Endothelial cell (in vitro differentiated cells): ENCODE data around the gene SCN4B. TPM values are rescaled to one million over a fixed set of nuclear protein-coding genes. Genes with fewer than 3 reads are reported as not detected.

Experiments
- DNase-seq: peaks from one replicate; pipeline ENCODE4 v3.0.0; 2021; ENCODE audit warnings: low spot score
- H3K27ac Mint-ChIP-seq: one replicate; pipeline ENCODE4 v1.8.0; 2021; ENCODE audit warnings: mixed read lengths, inconsistent platforms; ENCODE audit not compliant: unreplicated experiment
- H3K27me3 Mint-ChIP-seq: one replicate; pipeline ENCODE4 v1.8.0; 2021; ENCODE audit warnings: mild to moderate bottlenecking, moderate library complexity, mixed read lengths, inconsistent platforms; ENCODE audit not compliant: unreplicated experiment
- H3K36me3 Mint-ChIP-seq: one replicate; pipeline ENCODE4 v1.8.0; 2021; ENCODE audit warnings: mild to moderate bottlenecking, low read depth, mixed read lengths, inconsistent platforms; ENCODE audit not compliant: unreplicated experiment
- H3K4me1 Mint-ChIP-seq: one replicate; pipeline ENCODE4 v1.8.0; 2021; ENCODE audit warnings: mild to moderate bottlenecking, mixed read lengths, inconsistent platforms; ENCODE audit not compliant: unreplicated experiment
- H3K4me3 Mint-ChIP-seq: one replicate; pipeline ENCODE4 v1.8.0; 2021; ENCODE audit warnings: mild to moderate bottlenecking, mixed read lengths, inconsistent platforms; ENCODE audit not compliant: unreplicated experiment
- H3K9me3 Mint-ChIP-seq: one replicate; pipeline ENCODE4 v1.8.0; 2021; ENCODE audit warnings: mixed read lengths, inconsistent platforms; ENCODE audit not compliant: unreplicated experiment
- CTCF ChIP-seq: fragments of 200-600 bp; sonication (generic); IDR thresholded peaks from one replicate; pipeline ENCODE4 v1.5.0; 2021; ENCODE audit warnings: antibody characterized with exemption; ENCODE audit not compliant: unreplicated experiment
- total RNA-seq: library from RNA; stranded (reverse); fragmentation: NEBNext Ultra II Directional; extraction: Animal tissue kit (Norgen Biotek cat#: 25700); gene quantifications from one replicate; pipeline ENCODE4 v1.2.1, GENCODE V29; 2021; ENCODE audit not compliant: unreplicated experiment

The SCN4B gene
- total RNA-seq, 1 donor from 2014 or later, result 3.1 TPM

GRCh38 chr11:118132385-118133151 lies 20.1 kb downstream of the SCN4B start:
- Mint-ChIP-seq H3K4me3 (no peak overlapping the region), H3K36me3 (no peaks in the 10 kb centered on the region), H3K4me1 (peaks cover 10% of the 10 kb centered on the region), H3K27ac (no peak overlapping the region), H3K9me3 (no peaks in the 10 kb centered on the region), H3K27me3 (peaks cover 2% of the 10 kb centered on the region)
- no peak for TF ChIP-seq CTCF
- DNase-seq, result no peak

- H3K27me3 Mint-ChIP-seq, result peaks cover 2% of the 10 kb centered on the region
- no peak for TF ChIP-seq CTCF
- H3K27ac Mint-ChIP-seq, result no peak overlapping the region
- H3K9me3 Mint-ChIP-seq, result no peaks in the 10 kb centered on the region
- no peak for DNase-seq
- peaks cover 19% of the 10 kb centered on the region for H3K4me1 Mint-ChIP-seq
- H3K36me3 Mint-ChIP-seq, result no peaks in the 10 kb centered on the region
- no peak overlapping the region for H3K4me3 Mint-ChIP-seq
Observed at GRCh38 chr11:118129471-118130172, 23.0 kb downstream of the SCN4B start.

- Mint-ChIP-seq H3K4me1 (peaks cover 20% of the 10 kb centered on the region), H3K36me3 (no peaks in the 10 kb centered on the region), H3K27ac (no peak overlapping the region), H3K9me3 (no peaks in the 10 kb centered on the region), H3K27me3 (peaks cover 2% of the 10 kb centered on the region), H3K4me3 (no peak overlapping the region)
- no peak for DNase-seq
- TF ChIP-seq CTCF, result no peak
Observed at GRCh38 chr11:118128721-118129470, 23.7 kb downstream of the SCN4B start.

GRCh38 chr11:118128310-118128709 lies 24.3 kb downstream of the SCN4B start:
- Mint-ChIP-seq H3K27ac (no peak overlapping the region), H3K4me1 (peaks cover 20% of the 10 kb centered on the region), H3K4me3 (no peak overlapping the region)

More at GRCh38 chr11:118128310-118128709, 24.3 kb downstream of the SCN4B start:
- Mint-ChIP-seq H3K27me3 (peaks cover 2% of the 10 kb centered on the region), H3K9me3 (no peaks in the 10 kb centered on the region), H3K36me3 (no peaks in the 10 kb centered on the region)
- TF ChIP-seq CTCF, result no peak
- no peak for DNase-seq
